Islet precursor cell (in vitro differentiated cells): ENCODE data around the gene STRN4.
"Not testable (repeated sequence)": the region's sequence is repeated elsewhere in the genome, so short reads cannot be mapped to it uniquely, and the experiment has no call there.

ENCODE experiments used
- DNase-seq: peaks from one replicate; pipeline ENCODE4 v3.0.0-alpha.2; 2018

The STRN4 gene

DNA sequence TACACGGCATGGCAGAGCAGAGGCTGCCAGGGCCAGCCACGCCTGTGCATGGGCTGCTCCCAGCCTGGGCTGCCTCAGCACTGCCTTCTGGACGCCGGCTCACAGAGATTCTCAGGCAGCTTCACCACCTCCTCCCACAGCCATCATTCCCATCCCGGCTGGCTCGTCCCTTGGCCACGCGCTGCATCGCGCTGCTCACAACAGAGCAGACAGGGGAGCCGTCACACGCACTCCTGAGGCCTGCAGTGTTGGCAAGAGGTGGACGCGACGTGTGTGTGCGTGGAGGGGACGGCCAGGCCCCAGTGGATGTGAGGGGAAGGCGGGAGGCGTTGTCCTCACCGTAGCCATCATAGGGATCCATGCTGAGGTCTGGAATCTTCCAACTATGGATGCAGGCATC is 21.8 kb downstream of the STRN4 start:
- DNase-seq = no peak

DNA sequence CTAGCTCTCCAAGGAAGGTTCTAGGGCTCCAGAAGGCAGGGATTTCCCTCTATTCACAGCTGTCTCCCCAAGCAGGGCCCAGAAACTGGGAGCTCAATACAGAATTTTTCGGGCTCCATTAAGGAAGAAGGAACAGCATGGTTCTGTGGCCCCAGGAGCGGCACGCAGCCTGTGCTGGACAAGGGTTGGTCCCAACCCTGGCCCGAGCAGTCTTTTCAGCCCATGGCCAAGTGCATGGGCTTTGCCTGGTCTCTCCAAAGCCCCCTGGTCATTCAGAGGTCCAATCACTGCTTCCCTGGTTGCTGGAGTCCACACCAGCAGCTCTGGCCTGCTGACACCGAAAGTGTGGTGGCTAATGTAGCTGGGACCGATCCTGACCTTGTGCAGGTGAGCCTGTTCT is 22.8 kb downstream of the STRN4 start:
- no peak for DNase-seq

- DNase-seq = no peak
Observed at GRCh38 chr19:46723023-46723461, 23.2 kb downstream of the STRN4 start.

DNA sequence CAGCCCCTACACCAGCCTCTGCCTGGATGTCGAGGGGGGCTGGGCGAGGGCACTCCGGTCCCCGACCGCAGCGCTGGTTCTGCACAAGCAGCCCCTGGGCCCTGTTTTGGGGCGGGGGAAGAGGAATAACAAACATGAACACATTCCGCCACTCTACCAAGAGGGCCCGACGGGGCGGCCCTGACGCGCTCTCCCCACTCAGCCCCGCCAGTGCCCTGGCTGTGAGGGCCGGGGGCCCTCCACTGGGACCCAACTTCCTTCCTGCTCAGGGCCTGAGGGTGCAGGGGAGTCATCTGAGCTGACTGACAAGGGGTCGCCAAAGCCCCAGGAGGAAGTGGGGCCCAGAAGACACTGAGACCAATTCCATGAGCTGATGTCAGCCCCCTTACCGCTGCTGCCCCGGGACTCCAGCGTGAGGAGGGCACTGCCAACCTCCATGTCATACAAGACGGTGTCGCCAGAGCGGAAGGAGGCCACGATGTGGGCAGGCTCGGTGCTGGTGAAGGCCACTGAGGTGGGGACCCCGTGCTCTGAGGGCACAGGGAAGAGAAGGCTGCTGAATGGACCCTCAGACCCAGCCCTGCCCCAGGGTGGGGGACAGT is 23.7 kb downstream of the STRN4 start:
- DNase-seq = no peak

- DNase-seq = no peak
Observed at GRCh38 chr19:46722004-46722380, 24.3 kb downstream of the STRN4 start.

DNA sequence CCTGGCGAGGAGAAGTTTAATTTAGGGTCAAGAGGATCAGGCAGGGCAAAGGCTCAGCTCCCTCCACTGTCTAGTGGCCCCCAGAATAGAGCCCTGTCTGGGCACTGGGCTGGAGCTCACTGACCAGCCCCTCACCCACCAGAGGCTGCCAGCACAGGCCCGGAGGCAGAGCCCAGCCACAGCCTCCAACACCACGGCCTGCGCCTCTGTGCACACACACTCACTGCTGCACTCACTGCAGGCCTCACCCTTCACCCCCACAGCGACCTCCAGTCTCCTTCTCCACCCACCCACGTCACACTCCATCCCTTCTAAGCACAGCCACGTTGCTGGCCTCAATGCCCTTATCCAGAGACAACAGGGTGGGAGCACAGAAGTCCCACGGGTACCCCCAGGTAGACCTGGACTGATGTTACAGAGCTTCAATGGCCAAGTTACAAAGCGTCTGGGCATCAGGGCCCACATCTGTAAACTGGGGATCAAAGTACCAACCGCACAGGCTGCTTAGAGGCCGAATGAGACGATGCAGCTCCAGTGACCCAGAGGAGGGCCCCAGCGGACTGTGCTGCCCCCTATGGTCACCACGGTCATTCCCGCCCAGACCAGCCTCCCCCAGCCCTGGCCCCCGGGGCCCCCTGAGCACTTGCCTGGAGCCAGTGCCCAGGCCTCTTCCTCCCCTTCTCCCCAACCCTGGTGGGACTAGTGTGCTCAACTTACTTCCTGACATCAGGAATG is 24.8 kb downstream of the STRN4 start:
- DNase-seq = no peak

DNA sequence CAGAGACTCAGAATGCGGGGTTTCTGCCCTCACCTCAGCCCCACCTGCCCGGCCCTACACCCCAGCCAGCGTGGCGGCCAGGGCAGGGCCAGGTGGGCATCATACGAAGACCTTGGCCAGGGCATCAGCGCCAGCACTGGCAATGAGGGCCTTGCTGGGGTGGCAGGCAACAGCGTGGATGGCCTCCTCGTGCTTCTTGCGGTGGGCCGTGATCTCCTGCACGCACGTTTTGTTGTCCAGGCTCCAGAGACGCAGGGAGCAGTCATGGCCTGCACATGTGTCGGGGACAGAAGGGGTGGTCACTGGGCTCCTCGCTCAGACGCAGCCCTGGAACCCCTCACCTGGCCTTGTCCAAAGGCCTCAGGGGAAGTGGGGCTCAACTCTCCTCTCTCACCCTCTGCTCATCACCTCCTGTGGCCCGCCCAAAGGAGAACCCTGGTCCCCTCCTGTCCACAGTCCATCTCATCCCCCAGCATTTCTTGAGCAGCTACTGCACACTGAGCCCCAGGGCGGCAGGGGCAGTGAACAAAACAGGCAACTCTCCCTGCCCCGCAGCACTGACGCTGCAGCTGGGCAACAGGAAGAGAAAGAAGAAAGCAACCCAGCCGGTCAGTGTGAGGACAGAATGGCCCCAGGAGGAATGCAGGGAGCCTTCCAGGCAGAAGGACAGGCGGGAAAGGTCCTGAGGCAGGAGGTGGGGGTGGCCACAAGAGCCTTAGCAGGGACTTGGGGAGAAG is 25.6 kb downstream of the STRN4 start:
- no peak for DNase-seq

DNA sequence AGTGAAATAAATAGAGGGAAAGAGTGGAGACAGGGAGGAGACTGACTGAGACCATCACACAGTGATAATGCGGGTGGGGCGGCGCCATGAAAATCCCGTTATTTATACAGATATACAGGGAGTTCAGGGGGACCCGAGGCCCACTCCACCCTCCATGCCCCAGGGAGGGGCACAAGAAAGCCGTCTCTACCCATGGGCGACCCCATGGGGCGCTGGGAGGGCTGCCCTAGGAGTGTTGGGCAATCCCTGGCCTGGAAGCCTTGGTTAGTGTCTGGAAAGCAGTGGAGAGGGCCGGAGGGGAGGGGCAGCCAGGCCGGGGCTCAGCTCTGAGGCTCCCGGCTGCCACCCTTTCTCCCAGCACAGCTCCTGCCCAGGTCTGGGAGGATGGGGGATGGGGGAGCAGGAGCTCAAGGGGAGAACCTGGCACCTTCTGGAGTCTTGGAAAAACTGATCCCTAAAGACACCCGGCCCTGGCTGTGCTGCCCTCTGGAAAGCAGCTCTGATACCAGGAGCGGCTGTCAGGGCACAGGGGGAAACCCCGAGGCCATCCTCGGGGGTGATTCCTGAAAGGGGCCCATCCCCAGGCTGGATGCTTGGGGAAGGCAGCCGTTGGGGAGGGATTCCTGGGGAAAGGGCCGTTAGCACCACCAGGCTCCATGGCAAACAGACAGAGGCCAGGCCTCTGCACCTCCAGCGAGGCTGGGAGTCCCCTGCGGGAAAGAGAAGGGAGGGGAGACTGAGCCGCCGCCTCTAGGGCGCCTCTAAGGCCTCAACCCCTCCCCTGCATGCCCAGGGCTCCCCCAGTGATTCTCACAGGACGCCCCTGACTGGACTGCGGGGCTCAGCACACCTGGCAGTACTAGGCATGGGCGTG is 26.4 kb downstream of the STRN4 start:
- no peak for DNase-seq

DNA sequence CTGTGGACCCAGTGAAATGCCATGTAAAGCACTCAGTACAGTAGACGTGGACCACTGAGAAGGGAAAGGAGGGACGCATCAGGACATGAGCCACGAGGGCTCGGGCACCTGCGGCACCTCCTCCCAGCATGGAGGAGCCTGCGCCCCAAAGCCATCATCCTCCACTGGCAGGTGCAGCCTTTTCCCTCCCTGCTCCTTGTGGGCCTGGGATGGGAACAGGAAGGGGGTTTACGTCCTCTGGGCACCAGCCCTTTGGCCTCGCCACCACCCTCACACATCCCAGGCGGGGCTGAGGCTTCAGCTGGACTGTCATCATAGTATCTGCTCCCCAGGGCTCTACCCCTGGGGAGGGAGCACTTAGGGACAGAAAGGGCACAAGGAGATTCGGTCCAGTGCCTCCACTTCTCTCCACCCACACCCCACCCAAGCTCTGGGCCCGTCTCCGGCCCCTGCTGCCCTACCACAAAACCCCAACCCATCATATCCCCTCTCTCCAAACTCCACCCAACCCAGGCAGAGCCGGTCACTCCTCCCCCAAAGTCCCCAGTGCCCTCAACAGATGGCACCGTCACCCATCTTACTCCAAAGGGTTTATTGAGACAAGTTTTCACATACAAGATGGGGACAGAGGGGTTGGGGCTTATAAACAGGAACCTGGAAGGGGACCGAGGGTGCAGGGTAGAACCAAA is 27.2 kb downstream of the STRN4 start:
- DNase-seq = no peak

DNA sequence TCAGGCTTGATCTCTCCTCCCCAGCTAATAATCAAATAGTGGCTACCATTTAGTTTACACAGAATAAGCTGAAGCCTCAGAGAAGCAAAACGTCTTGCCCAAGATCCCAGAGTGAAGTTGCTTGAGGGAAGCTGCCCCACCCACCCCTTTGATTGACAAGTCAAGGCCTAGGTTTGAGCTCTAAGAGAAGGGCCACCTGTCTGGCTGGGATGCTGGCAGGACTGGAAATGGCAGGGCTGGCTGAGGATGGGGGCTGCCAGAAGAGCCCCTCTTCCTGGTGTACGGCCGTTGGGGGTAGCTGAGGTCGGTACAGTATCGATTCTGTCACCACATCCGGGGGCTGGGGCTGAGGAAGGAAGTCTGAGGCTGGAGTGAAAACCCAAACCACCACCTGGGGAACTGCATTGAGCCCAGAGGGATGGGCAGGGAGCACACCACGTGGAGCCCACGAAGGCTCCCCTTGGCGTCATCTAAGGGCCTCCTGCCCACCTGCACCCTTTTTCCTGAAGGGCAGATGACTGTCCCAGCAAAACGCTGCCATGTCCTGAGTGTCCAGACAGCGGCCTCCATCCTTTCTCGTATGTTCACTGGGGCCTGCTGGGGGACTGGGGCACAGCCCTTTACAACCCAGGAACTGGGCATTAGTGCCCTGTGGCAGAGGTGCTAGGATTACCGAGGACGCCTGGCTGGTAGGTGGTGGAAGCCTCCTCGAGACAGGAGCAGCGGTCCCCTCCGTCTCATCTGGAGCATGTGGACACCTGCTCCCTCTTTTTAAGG is 27.9 kb downstream of the STRN4 start:
- DNase-seq = no peak

DNA sequence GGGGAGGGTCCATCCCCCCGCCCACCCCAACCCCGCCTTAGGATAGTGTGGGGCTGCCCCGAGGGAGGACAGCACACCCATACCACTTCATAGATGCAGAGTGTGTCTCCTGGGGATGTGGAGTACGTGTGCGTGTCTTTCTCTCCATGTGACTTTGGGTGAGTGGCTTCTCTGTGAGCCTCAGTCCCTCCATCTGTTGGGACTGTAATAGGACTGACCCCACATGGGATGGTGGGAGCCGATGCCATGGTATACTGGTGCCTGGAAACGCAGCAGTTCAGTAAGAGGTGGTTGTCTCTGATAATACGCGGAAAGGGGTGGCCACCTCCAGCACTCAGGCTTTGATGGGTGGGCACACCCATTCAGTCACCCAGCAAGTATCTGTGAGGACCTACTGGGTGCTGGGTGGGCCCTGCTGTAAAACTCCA is 28.5 kb downstream of the STRN4 start:
- DNase-seq = no peak

- DNase-seq = peak; percentile 95
Observed at GRCh38 chr19:46717034-46717715, 29.1 kb downstream of the STRN4 start, which contains the start of gene PRKD2. PRKD2 (minus strand) TSS chr19:46717114; CDS start chr19:46716370, 744 bp downstream.

GRCh38 chr19:46716672-46717033 is 29.6 kb downstream of the STRN4 start:
- no peak for DNase-seq

- DNase-seq = no peak
Observed at GRCh38 chr19:46715975-46716671, 30.1 kb downstream of the STRN4 start.

- DNase-seq = no peak
Observed at GRCh38 chr19:46715620-46715974, 30.7 kb downstream of the STRN4 start.

GRCh38 chr19:46714444-46715106 is 31.7 kb downstream of the STRN4 start:
- DNase-seq = no peak

GRCh38 chr19:46713781-46714443 is 32.3 kb downstream of the STRN4 start:
- peak; percentile 94 for DNase-seq

DNA sequence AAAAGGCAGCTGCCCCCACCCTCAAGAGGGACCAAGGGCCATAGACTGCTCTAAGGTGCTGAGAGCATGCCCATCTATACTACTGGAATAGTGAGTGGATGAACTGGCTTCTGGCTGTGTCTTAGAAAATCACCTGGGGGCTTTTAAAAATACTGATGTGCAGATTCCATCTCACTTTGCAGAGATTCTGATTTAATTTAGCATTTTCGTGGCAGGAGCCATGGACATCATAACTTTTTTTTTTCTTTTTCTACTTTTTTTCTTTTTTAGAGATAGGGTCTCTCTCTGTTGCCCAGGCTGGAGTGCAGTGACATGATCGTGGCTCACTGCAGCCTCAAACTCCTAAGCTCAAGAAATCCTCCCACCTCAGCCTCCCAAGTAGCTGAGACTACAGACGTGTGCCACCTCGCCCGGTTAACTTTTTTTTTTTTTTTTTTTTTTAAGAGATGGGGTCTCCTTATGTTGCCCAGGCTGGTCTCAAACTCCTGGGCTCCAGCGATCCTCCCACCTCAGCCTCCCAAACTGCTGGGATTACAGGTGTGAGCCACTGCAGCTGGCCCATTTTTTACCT is 33.4 kb downstream of the STRN4 start:
- not testable (repeated sequence) for DNase-seq

- no peak for DNase-seq
Observed at GRCh38 chr19:46710687-46711086, 35.6 kb downstream of the STRN4 start.
